CD4-positive, alpha-beta T cell treated with Interferon gamma for 1 hour (primary cell): ENCODE data around the gene SPA17.
A peak's percentile ranks its signal among the peaks of the same experiment; 100 is the strongest.

Source experiments
- DNase-seq: peaks from one replicate; pipeline ENCODE4 v3.0.0-alpha.2; 2020

Gene SPA17

GRCh38 chr11:124663861-124664260 lies 9.8 kb upstream of the SPA17 start:
- no peak for DNase-seq

- DNase-seq, result no peak
These were observed 6.1 kb upstream of the SPA17 start for GRCh38 chr11:124667601-124668000.

- DNase-seq, result peak; percentile 30
These were observed 4.5 kb upstream of the SPA17 start for GRCh38 chr11:124669193-124669592.

DNA sequence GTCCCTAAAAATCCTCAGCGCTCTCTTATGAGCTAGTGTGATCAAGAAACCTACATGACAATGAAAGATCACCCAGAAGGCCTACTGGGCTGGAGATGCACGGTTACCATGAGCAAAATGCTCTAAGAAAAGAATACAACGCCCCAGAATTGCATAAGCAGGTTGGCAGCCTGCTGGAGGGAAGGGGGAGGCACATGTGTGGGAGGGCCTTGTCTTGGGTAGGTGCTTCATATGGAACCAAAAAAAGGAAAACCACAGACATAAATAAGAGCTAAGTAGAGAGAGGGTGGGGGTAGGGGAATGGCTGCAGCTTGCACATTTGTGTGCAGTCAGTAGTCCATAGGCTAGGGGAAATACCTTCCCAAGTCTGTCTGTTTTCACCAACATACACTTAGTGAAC lies 3.0 kb upstream of the SPA17 start:
- DNase-seq, result peak; percentile 58

DNA sequence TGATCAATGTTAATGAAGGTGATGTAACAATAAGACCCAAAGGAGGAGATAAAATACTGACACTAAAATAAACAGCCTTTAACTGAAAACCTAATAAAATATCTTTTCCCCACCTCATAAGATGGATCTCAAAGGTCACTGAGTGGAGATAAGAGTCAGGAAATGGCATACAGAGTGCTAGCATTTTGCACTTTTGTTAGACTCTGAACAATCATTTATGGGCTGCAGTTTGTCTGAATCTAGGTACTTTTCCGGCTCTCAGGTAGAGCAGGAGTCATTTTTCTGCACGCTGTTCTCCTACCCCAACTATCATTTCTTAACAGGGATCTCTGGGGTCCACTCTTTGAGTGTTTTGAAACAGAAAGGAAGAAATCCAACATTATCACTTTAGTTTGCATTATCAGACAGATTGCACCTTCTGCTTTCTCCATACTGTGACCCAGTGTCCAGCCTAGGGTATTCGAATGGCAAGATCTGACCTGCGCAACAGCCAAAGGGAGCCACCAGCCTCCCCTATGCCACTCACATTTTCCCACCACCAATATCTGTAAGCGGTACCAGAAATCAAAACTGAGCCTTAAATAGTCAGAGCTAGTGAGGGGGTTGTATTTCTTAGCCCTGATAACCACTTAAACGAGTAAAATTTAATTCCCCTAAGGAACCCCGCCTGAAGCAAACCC lies 1.0 kb upstream of the SPA17 start:
- DNase-seq, result no peak

DNA sequence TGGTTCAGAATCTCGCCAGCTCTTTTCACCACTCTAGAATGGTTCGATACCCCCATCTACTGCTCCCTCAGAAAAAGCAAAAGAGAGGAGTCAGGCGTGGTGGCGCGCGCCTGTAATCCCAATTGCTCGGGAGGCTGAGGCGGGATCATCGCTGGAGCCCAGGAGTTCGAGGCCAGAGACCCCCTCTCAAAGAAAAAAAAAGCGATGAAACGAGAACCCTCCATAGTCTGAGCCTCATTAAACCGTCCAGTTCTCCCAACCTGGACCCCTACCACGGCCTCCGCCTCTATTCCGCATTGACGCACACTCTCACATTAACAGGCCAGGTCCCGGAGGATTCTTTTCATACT lies 439 bp downstream of the SPA17 start:
- DNase-seq, result no peak

DNA sequence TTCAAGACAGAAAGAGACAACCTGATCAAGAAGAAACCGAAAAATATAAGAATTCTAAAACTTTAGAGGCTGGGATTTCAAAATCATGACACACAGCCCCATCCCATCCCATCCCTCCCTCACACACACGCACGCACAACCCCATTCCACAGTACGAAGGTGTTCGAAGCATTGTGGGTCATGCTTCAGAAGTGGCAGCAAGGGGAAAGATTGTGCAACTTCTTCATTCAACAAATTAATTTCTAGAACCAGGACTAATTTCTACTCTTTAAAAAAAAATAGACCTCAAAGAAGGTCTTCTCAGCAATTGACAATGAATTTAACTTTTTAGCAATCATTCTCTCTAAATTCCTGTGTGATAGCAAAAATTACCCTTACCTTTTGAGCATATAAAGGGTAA lies 867 bp downstream of the SPA17 start:
- DNase-seq, result no peak

DNA sequence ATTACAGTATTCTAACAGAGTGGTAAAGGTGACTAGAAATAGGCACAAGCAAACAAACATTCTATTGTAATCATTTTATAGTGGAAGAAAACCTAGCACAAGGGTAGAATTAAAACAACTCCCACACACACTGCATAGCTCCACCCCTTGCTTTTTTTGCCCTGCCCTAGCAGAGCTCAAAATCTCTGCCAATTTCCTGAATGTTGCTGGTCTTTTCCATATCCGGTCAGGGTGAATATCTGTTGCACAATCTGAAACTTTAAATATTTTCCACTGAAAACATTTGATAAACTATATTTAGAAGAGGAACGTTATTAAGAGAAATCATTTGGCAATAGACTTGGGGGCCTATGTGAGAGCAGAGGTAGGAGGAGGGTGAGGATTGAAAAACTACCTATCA lies 2.7 kb downstream of the SPA17 start:
- DNase-seq, result no peak

DNA sequence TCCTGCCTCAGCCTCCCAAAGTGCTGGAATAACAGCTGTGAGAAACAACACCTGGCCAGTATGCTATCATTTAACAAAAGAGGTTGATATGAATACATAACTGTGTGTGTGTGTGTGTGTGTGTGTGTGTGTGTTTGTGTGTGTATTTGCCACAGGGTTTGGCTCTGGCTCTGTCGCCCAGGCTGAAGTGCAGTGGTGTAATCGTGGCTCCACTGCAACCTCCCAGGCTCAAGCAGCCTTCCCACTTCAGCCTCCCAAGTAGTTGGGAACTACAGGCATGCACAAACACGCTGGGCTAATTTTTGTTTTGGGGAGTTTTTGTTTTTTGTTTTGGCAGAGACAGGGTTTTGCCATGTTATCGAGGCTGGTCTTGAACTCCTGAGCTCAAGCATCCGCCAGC lies 4.7 kb downstream of the SPA17 start:
- no peak for DNase-seq

- no peak for DNase-seq
These were observed 7.7 kb downstream of the SPA17 start for GRCh38 chr11:124681421-124681820.

DNA sequence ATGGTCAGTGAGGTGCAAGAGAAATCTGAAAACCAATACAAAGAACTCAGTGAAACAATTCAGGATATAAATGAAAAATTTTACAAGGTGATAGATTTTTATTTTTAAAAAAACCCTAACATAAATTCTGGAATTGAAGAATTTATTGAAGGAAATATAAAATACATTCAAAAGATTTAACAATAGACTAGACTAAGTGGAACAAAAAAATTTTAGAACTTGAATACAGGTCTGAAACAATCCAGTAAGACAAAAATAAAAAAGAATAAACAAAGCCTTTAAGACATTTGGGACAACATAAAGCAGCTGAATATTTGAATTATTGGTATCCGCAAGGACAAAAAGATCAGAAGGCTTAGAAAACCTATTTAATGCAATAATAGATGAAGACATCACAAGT lies 8.7 kb downstream of the SPA17 start:
- no peak for DNase-seq

- DNase-seq, result no peak
These were observed 19.4 kb downstream of the SPA17 start for GRCh38 chr11:124693142-124693541.

- no peak for DNase-seq
These were observed 25.8 kb downstream of the SPA17 start for GRCh38 chr11:124699547-124699946.

- DNase-seq, result no peak
These were observed 26.3 kb downstream of the SPA17 start for GRCh38 chr11:124700028-124700427.

- DNase-seq, result no peak
These were observed 34.1 kb downstream of the SPA17 start for GRCh38 chr11:124707829-124708228.

- DNase-seq, result no peak
These were observed 38.7 kb downstream of the SPA17 start for GRCh38 chr11:124712392-124712791.

DNA sequence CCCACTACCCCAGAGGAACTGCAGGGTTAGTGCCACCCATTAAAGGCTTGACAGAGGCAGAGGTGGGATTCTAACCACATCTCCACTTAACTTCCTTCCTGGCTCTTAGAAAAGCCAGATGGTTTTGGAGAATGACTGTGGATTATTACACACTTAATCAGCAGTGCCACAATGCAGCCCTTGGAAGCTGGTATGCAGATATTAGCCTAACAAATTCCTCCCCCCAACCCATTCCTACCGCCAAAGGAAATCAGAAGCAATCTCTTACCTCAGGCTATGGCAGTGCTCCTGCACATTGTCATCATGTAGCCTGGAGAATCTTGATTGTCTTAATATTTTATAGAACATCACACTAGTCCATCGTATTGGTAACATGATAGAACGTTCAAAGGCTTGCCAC lies 42.9 kb downstream of the SPA17 start:
- DNase-seq, result no peak

DNA sequence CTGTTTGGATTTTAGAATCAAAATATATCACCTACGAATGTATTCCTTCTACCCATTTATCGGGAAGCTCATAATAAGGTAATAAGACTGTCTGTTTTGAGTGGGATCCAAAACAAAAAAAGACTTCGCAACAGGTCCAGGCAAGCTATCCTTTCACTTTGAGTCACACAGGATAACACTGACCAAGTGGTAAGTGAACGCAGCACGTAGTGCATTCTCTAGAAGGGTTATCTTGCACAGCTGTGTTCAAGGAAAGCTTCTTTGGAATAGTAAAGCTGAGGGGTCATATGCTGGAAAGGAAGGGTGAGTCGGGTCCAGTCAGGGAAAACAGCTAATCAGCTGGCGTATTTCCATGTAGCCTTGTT lies 43.7 kb downstream of the SPA17 start:
- no peak for DNase-seq

- peak; percentile 18 for DNase-seq
These were observed 44.3 kb downstream of the SPA17 start for GRCh38 chr11:124717786-124718651.

- DNase-seq, result no peak
These were observed 45.1 kb downstream of the SPA17 start for GRCh38 chr11:124718801-124719200.

DNA sequence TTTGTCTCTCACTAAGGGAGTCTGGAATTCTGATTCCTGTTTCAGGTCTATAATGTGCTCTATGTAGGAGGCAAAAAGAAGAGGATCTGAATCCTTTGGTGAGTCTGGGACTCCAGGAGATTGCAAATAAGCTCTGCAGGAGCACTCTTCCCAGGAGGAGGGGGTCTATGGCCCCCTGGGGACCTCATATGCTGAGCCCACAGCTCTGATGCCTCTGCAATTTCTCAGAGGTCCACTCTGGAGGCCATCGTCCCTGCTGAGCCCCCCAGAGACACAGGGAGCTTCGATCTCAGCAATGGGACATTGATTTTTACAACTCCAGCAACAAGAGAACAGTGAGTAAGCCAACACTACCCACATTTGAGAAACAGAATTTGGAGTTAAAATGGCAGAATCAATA lies 45.8 kb downstream of the SPA17 start:
- no peak for DNase-seq

DNA sequence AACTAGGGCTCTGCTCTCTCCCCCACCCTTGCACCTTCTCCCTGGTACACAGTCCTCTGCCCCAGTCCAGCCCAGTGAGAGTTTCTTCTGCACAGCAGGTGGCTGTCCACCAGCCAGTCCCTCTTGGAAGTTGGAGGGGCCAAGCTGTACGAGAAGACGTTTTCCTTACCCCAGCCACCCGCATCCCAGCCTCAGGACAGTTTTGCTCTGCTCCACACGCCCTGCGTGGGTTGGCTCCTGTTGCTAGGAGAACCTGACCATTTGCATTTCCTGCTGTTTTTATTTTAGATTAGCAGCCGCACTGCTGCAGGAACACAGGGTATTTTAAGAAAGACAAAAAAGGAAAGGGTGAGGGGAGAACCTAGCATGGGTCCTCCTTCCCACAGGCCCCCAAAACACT lies 48.5 kb downstream of the SPA17 start:
- no peak for DNase-seq

- DNase-seq, result no peak
These were observed 51.4 kb downstream of the SPA17 start for GRCh38 chr11:124724979-124725718.

GRCh38 chr11:124725719-124726105 lies 52.0 kb downstream of the SPA17 start:
- no peak for DNase-seq
